Stimulated activated CD4-positive, alpha-beta T cell treated with anti-CD3 and anti-CD28 coated beads, Interleukin-4, amount 100 ng/mL, for 48 hours (primary cell): ENCODE results near the gene LRRC19.

Experiments
- DNase-seq, 2 donors: peaks; one replicate each; pipeline ENCODE4 v3.0.0-alpha.2; 2020; ENCODE audit warnings: low read depth in 2 of 2

The LRRC19 gene

GRCh38 chr9:27005491-27005890, at the start of gene LRRC19:
TSS of gene LRRC19 (minus strand) at chr9:27005672. CDS start at chr9:26999694, 5,978 bp downstream.
- DNase-seq, result no peak

- no peak for DNase-seq
These were observed 49.4 kb upstream of the LRRC19 start for GRCh38 chr9:27054841-27055240.

GRCh38 chr9:27054125-27054524, 48.7 kb upstream of the LRRC19 start:
- no peak for DNase-seq

GRCh38 chr9:27053369-27054022, 48.0 kb upstream of the LRRC19 start:
- no peak for DNase-seq

- no peak for DNase-seq
These were observed 41.7 kb upstream of the LRRC19 start for GRCh38 chr9:27047136-27047535.

- DNase-seq, result no peak
These were observed 37.7 kb upstream of the LRRC19 start for GRCh38 chr9:27043176-27043575.

GRCh38 chr9:27042476-27042875, 37.0 kb upstream of the LRRC19 start:
- no peak for DNase-seq

- no peak for DNase-seq
These were observed 36.3 kb upstream of the LRRC19 start for GRCh38 chr9:27041746-27042145.

- DNase-seq, result no peak
These were observed 32.0 kb upstream of the LRRC19 start for GRCh38 chr9:27037499-27037898.

- peak; percentile 29 to 56 for DNase-seq
These were observed 28.4 kb upstream of the LRRC19 start for GRCh38 chr9:27033815-27034403.

- no peak for DNase-seq
These were observed 23.7 kb upstream of the LRRC19 start for GRCh38 chr9:27029186-27029585.

- no peak for DNase-seq
These were observed 17.4 kb upstream of the LRRC19 start for GRCh38 chr9:27022920-27023319.

- no peak for DNase-seq
These were observed 14.1 kb upstream of the LRRC19 start for GRCh38 chr9:27019589-27019988.

- no peak for DNase-seq
These were observed 1.9 kb downstream of the LRRC19 start for GRCh38 chr9:27003426-27004077.

- DNase-seq, result no peak
These were observed 9.7 kb downstream of the LRRC19 start for GRCh38 chr9:26995810-26996209.

GRCh38 chr9:26983340-26983739, 22.1 kb downstream of the LRRC19 start:
- no peak for DNase-seq

GRCh38 chr9:26975728-26976707, 29.5 kb downstream of the LRRC19 start:
- DNase-seq, result no peak

GRCh38 chr9:26974927-26975326, 30.5 kb downstream of the LRRC19 start:
- DNase-seq, result no peak

GRCh38 chr9:26973989-26974388, 31.5 kb downstream of the LRRC19 start:
- no peak for DNase-seq

- DNase-seq, result no peak
These were observed 33.8 kb downstream of the LRRC19 start for GRCh38 chr9:26971721-26972120.

GRCh38 chr9:26956860-26957233, 48.6 kb downstream of the LRRC19 start:
- no peak for DNase-seq
